Rectal smooth muscle tissue (tissue), 1 donor: ENCODE data around the gene SPATA32.

Source experiments
- H3K27ac ChIP-seq: one replicate; pipeline ENCODE4 v1.7.0; 2013; ENCODE audit warnings: low read depth, low read length, inconsistent platforms
- H3K27me3 ChIP-seq: one replicate; pipeline ENCODE4 v1.7.0; 2013; ENCODE audit warnings: low read length; ENCODE audit not compliant: control insufficient read depth, insufficient read depth
- H3K36me3 ChIP-seq: one replicate; pipeline ENCODE4 v1.7.0; 2013; ENCODE audit warnings: low read length; ENCODE audit not compliant: control insufficient read depth, insufficient read depth
- H3K4me1 ChIP-seq: one replicate; pipeline ENCODE4 v1.7.0; 2013; ENCODE audit warnings: low read length; ENCODE audit not compliant: control insufficient read depth, insufficient read depth
- H3K4me3 ChIP-seq: one replicate; pipeline ENCODE4 v1.7.0; 2013; ENCODE audit warnings: low read length
- H3K9ac ChIP-seq: one replicate; pipeline ENCODE4 v1.7.0; 2013; ENCODE audit warnings: low read length

SPATA32 gene

GRCh38 chr17:45218895-45219661, 42.8 kb downstream of the SPATA32 start:
- Histone ChIP-seq H3K4me1 (no peaks in the 10 kb centered on the region), H3K4me3 (no peak overlapping the region), H3K36me3 (no peaks in the 10 kb centered on the region), H3K27me3 (no peaks in the 10 kb centered on the region), H3K9ac (no peak overlapping the region), H3K27ac (no peak overlapping the region)
